HG03103 (cell line): ENCODE measurements around the gene STEAP2.
"Not testable (repeated sequence)": the region's sequence is repeated elsewhere in the genome, so short reads cannot be mapped to it uniquely, and the experiment has no call there.

Source experiments
- ATAC-seq: cut with Tn5 transposase; IDR thresholded peaks from one replicate; pipeline ENCODE4 v1.9.1; 2021; ENCODE audit warnings: low read depth; ENCODE audit not compliant: unreplicated experiment

STEAP2 gene

GRCh38 chr7:90211391-90212148 lies at the start of gene STEAP2:
TSS of gene STEAP2 (plus strand) at chr7:90211740. CDS start at chr7:90225083, 13,343 bp downstream.
- peak; percentile 91 for ATAC-seq

- ATAC-seq: no peak
These were observed 48.0 kb upstream of the STEAP2 start for GRCh38 chr7:90163534-90163933.

GRCh38 chr7:90165724-90166123 lies 45.8 kb upstream of the STEAP2 start:
- no peak for ATAC-seq

GRCh38 chr7:90166153-90166552 lies 45.4 kb upstream of the STEAP2 start:
- ATAC-seq: no peak

GRCh38 chr7:90167361-90167760 lies 44.2 kb upstream of the STEAP2 start:
- no peak for ATAC-seq

- ATAC-seq: no peak
These were observed 41.6 kb upstream of the STEAP2 start for GRCh38 chr7:90169891-90170290.

- ATAC-seq: no peak
These were observed 39.4 kb upstream of the STEAP2 start for GRCh38 chr7:90172121-90172520.

- ATAC-seq: no peak
These were observed 38.9 kb upstream of the STEAP2 start for GRCh38 chr7:90172624-90173023.

GRCh38 chr7:90173127-90173844 lies 38.3 kb upstream of the STEAP2 start:
- ATAC-seq: peak; percentile 53

- ATAC-seq: no peak
These were observed 35.9 kb upstream of the STEAP2 start for GRCh38 chr7:90175667-90176066.

GRCh38 chr7:90176195-90176594 lies 35.3 kb upstream of the STEAP2 start:
- no peak for ATAC-seq

- no peak for ATAC-seq
These were observed 33.4 kb upstream of the STEAP2 start for GRCh38 chr7:90178166-90178565.

GRCh38 chr7:90178679-90179278 lies 32.8 kb upstream of the STEAP2 start:
- ATAC-seq: peak; percentile 99

GRCh38 chr7:90180011-90180585 lies 31.4 kb upstream of the STEAP2 start:
- no peak for ATAC-seq

- no peak for ATAC-seq
These were observed 30.9 kb upstream of the STEAP2 start for GRCh38 chr7:90180649-90181048.

GRCh38 chr7:90181485-90181884 lies 30.1 kb upstream of the STEAP2 start:
- ATAC-seq: no peak

- ATAC-seq: not testable (repeated sequence)
These were observed 25.2 kb upstream of the STEAP2 start for GRCh38 chr7:90186290-90186689.

GRCh38 chr7:90187507-90188050 lies 24.0 kb upstream of the STEAP2 start:
- no peak for ATAC-seq

GRCh38 chr7:90188281-90188680 lies 23.3 kb upstream of the STEAP2 start:
- peak; percentile 84 for ATAC-seq

- no peak for ATAC-seq
These were observed 20.5 kb upstream of the STEAP2 start for GRCh38 chr7:90190995-90191394.

GRCh38 chr7:90191648-90192047 lies 19.9 kb upstream of the STEAP2 start:
- no peak for ATAC-seq
